Activated naive CD4-positive, alpha-beta T cell treated with anti-CD3 and anti-CD28 coated beads for 36 hours (primary cell): ENCODE data around the gene MYOCD. TPM values are rescaled to one million over a fixed set of nuclear protein-coding genes. Genes with fewer than 3 reads are reported as not detected.

Source experiments
- CTCF ChIA-PET: fragments of 350-600 bp; sonication (Branson Sonifier 250); formaldehyde crosslinking; loops from one replicate; lab custom pipeline; 2021; ENCODE audit warnings: antibody characterized with exemption; lab: Charles Lee
- DNase-seq: peaks from one replicate; pipeline ENCODE4 v3.0.0-alpha.2; 2020
- H3K27ac Mint-ChIP-seq: one replicate; pipeline ENCODE4 v1.8.0; 2021; ENCODE audit warnings: mild to moderate bottlenecking, mixed read lengths
- H3K27me3 Mint-ChIP-seq: one replicate; pipeline ENCODE4 v1.8.0; 2021; ENCODE audit warnings: low read depth, mixed read lengths
- H3K36me3 Mint-ChIP-seq: one replicate; pipeline ENCODE4 v1.8.0; 2021; ENCODE audit warnings: low read depth, mixed read lengths
- H3K4me1 Mint-ChIP-seq: one replicate; pipeline ENCODE4 v1.8.0; 2021; ENCODE audit warnings: low read depth, mixed read lengths
- H3K4me3 Mint-ChIP-seq: one replicate; pipeline ENCODE4 v1.8.0; 2021; ENCODE audit warnings: mild to moderate bottlenecking, moderate library complexity, mixed read lengths
- H3K9me3 Mint-ChIP-seq: one replicate; pipeline ENCODE4 v1.8.0; 2021; ENCODE audit warnings: mixed read lengths
- intact Hi-C: fragments of 100-400 bp; cut with micrococcal nuclease; formaldehyde crosslinking; loops from one replicate; pipeline ENCODE4 v1.15.1; 2023
- total RNA-seq, 2 experiments: library from RNA; stranded (reverse); gene quantifications; one replicate each; pipeline ENCODE4 v1.2.3, GENCODE V29; 2021

Gene MYOCD
- total RNA-seq: not detected

DNA sequence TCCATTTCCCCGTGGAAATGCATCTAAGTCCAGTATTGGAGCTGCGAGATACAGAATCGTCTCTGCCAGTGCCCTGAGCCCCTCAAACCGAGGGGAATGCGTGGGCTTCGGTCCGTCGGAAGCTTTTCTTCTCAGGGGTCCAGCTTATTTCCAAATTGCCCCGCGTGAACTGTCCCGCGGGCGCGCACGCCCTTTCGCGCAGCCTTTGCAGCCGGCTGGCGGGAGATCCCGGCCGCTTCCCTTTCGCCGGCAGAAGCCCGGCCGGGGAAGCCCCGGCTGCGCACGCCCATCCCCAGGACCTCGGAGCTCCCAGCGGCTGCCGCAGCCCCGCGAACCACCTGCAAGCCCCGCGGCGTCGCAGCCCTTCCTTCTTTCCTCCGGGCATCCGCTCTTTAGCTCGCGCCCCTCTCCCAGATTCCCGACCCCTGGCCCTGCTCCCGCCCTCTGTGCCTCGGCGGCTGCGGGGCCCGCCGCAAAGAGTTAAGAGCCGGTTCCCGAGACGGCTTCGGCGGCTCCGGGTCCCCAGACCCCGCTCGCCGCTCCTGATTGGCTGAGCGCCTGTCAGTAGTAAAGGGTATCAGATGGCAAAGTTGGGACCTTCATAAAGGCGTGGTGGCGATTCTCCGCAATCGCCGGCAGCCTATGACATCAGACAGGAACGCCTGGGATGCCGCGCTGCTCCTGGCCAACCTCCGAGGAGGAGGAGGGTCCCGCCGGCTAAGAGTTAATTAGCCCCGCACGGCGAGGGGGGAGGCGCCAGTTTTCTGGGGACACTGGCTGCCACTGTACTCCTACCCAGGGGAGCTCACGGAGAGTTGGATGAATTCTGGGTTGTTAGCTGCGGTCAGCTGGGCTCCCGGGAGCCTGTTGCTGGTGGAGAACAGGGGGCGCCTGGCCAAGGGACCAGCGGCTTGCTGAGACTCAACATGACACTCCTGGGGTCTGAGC is at the start of gene MYOCD:
TSS of gene MYOCD (plus strand) at position 628 of the 948 bp plus-strand sequence. CDS start at position 927, 299 bp downstream.
- CTCF ChIA-PET: no interaction called here
- Mint-ChIP-seq H3K27ac (no peak within 1 kb of the TSS), H3K27me3 (peaks cover 46% of the 10 kb centered on the region), H3K9me3 (no peaks in the 10 kb centered on the region), H3K4me1 (no peaks in the 10 kb centered on the region), H3K36me3 (no peaks in the 10 kb centered on the region), H3K4me3 (no peak within 1 kb of the TSS)
- intact Hi-C loops: no loop called here
- no peak for DNase-seq

DNA sequence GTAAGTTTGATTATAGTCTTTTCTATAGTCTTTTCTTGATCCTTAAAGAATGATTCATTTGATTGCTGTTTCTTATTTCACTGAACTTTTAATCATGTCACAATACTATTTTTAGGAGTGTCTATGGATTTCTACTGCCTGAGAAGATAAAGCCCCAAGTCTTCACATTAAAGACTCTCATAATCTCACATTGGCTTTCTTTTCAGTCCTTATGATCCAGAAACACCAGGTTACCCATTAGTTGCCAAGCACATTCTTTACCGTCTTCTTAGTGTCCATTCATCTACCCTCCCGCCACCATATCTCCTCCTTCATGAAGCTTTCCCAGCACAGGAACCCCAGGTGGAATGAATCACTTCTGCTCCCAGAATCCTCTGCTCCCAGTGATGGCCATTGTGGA is 49.5 kb upstream of the MYOCD start:
- no peaks in the 10 kb centered on the region for H3K9me3 Mint-ChIP-seq
- H3K27ac Mint-ChIP-seq: no peak overlapping the region
- H3K36me3 Mint-ChIP-seq: no peaks in the 10 kb centered on the region
- CTCF ChIA-PET: no interaction called here
- H3K27me3 Mint-ChIP-seq: peaks cover 5% of the 10 kb centered on the region
- DNase-seq: no peak
- H3K4me3 Mint-ChIP-seq: no peak overlapping the region
- no peaks in the 10 kb centered on the region for H3K4me1 Mint-ChIP-seq
- intact Hi-C loops: no loop called here

- no peaks in the 10 kb centered on the region for H3K9me3 Mint-ChIP-seq
- H3K36me3 Mint-ChIP-seq: no peaks in the 10 kb centered on the region
- intact Hi-C loops: no loop called here
- no peaks in the 10 kb centered on the region for H3K4me1 Mint-ChIP-seq
- H3K4me3 Mint-ChIP-seq: no peak overlapping the region
- H3K27ac Mint-ChIP-seq: no peak overlapping the region
- H3K27me3 Mint-ChIP-seq: peaks cover 5% of the 10 kb centered on the region
- no peak for DNase-seq
- CTCF ChIA-PET: no interaction called here
These were observed 47.1 kb upstream of the MYOCD start for GRCh38 chr17:12618557-12618956.

DNA sequence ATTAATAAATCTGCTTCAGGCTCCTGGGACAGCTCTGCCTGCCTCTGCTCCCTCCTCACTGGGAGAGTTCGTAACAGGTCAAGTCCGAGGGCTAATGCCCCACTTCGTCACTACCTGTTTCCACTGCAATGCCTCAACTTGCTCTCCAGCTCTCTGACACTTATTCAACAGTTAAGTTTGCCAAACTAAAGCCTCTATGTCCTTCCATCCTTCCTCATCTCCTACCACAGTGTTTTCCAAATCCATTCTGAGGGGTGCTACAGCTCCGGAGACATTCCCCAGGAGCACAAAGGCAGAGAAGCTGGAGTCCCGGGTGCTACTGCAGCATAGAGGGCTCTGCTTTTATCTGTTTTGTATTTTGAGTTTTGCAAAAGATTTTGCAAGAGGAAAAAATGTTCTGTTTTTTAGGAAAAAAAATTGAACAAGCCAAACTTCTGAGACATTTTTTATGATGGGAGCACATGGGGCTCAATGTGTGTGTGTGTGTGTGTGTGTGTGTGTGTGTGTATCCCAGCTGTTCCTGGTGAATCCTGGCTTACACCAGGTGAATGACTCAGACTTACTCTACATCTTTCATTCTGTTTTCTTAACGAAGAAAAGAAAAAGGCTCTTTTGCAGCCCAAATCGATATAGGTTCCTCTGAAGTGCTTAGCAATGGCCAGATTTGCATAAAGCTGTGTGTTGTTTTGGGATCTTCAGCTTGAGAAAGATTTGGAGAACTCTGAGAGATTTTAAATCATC is 46.1 kb upstream of the MYOCD start:
- CTCF ChIA-PET: no interaction called here
- Mint-ChIP-seq H3K27ac (no peak overlapping the region), H3K36me3 (no peaks in the 10 kb centered on the region), H3K27me3 (peaks cover 7% of the 10 kb centered on the region), H3K4me3 (no peak overlapping the region), H3K9me3 (no peaks in the 10 kb centered on the region), H3K4me1 (no peaks in the 10 kb centered on the region)
- DNase-seq: no peak
- intact Hi-C loops: no loop called here

DNA sequence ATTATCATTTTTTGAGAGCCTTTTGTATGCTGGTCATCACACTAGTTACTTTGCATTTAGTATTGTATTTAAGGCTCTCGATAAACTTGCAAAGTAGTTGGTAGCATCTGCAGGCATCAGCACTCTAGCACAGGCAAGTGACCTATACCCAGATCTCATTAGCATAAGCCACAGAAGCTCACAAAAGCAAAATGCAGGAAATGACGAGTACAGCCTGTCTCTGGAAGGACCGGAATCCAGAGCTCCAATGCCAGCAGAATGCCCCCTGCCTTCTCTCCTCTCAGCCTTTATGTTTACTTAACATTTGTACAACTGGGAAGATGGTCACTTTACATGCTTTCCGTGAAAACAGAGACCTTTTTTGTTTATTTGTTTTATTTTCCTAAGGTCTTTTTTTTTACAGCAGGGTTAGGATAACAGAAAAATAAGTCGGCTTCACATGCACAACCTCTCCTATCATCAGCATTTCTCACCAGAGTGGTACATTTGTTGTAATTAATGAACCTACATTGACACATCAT is 45.4 kb upstream of the MYOCD start:
- intact Hi-C loops: no loop called here
- no peak for DNase-seq
- Mint-ChIP-seq H3K27ac (no peak overlapping the region), H3K27me3 (peaks cover 7% of the 10 kb centered on the region), H3K4me1 (no peaks in the 10 kb centered on the region), H3K9me3 (no peaks in the 10 kb centered on the region), H3K36me3 (no peaks in the 10 kb centered on the region), H3K4me3 (no peak overlapping the region)
- CTCF ChIA-PET: no interaction called here

- CTCF ChIA-PET: no interaction called here
- Mint-ChIP-seq H3K27me3 (peaks cover 7% of the 10 kb centered on the region), H3K9me3 (no peaks in the 10 kb centered on the region), H3K4me1 (no peaks in the 10 kb centered on the region), H3K27ac (no peak overlapping the region), H3K36me3 (no peaks in the 10 kb centered on the region), H3K4me3 (no peak overlapping the region)
- intact Hi-C loops: no loop called here
- DNase-seq: no peak
These were observed 43.0 kb upstream of the MYOCD start for GRCh38 chr17:12622726-12623125.

DNA sequence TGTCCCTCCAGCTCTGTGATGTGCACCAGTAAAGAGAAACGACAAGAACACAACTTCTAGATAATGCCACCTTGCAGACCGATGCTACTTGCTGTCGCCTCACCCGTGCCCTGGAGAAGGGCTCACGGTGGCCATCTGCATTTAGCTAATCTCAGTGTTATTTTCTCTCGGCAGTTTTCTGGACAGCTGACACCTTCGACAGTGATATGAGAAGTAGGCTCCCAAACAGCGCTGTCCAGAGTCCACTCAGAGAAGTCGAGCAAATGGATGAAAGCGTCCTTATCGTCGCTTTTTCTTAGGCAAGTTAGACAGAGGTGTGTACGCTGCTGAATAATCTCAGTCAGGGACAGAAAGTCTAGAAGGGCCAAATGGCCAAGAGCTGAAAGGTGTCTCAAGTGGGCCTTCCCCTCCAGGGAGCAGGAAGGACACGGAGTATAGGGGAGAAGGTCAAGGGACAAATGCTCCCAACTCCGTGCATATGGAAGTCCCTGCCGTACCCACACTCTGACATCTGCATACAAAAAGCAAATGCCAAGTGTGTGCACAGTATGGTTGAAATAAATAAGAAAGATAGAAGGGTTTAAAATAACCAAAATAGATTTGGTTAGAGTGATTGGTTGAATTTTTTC is 42.4 kb upstream of the MYOCD start:
- intact Hi-C loops: no loop called here
- Mint-ChIP-seq H3K27ac (no peak overlapping the region), H3K27me3 (peaks cover 7% of the 10 kb centered on the region), H3K9me3 (no peaks in the 10 kb centered on the region), H3K4me1 (no peaks in the 10 kb centered on the region), H3K4me3 (no peak overlapping the region), H3K36me3 (no peaks in the 10 kb centered on the region)
- DNase-seq: no peak
- CTCF ChIA-PET: no interaction called here

DNA sequence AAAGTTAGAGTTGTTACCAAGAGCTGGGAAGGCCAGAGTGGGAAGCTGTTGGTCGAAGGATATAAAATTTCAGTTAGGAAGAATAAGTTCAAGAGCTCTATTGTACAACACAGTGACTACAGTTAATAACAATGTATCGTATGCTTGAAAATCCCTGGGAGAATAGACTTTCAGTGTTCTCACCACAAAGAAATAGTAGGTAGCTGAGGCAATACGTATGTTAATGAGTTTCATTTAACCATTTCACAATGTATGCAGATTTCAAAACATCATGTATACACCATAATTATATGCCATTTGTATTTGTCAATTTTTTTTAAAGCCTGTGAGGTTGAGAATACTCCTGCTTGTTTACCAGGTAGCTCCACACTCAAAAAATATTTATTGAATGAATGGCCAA is 41.5 kb upstream of the MYOCD start:
- CTCF ChIA-PET: no interaction called here
- Mint-ChIP-seq H3K27me3 (peaks cover 7% of the 10 kb centered on the region), H3K9me3 (no peaks in the 10 kb centered on the region), H3K4me1 (no peaks in the 10 kb centered on the region), H3K36me3 (no peaks in the 10 kb centered on the region), H3K4me3 (no peak overlapping the region), H3K27ac (no peak overlapping the region)
- DNase-seq: no peak
- intact Hi-C loops: no loop called here

- H3K4me1 Mint-ChIP-seq: no peaks in the 10 kb centered on the region
- peaks cover 7% of the 10 kb centered on the region for H3K27me3 Mint-ChIP-seq
- no peak overlapping the region for H3K4me3 Mint-ChIP-seq
- intact Hi-C loops: no loop called here
- DNase-seq: no peak
- H3K36me3 Mint-ChIP-seq: no peaks in the 10 kb centered on the region
- no peaks in the 10 kb centered on the region for H3K9me3 Mint-ChIP-seq
- H3K27ac Mint-ChIP-seq: no peak overlapping the region
- CTCF ChIA-PET: no interaction called here
These were observed 40.6 kb upstream of the MYOCD start for GRCh38 chr17:12625092-12625491.

- CTCF ChIA-PET: no interaction called here
- no peak for DNase-seq
- no peaks in the 10 kb centered on the region for H3K9me3 Mint-ChIP-seq
- intact Hi-C loops: no loop called here
- H3K27ac Mint-ChIP-seq: no peak overlapping the region
- no peak overlapping the region for H3K4me3 Mint-ChIP-seq
- no peaks in the 10 kb centered on the region for H3K36me3 Mint-ChIP-seq
- no peaks in the 10 kb centered on the region for H3K4me1 Mint-ChIP-seq
- peaks cover 2% of the 10 kb centered on the region for H3K27me3 Mint-ChIP-seq
These were observed 38.5 kb upstream of the MYOCD start for GRCh38 chr17:12627177-12627629.

- CTCF ChIA-PET: no interaction called here
- intact Hi-C loops: no loop called here
- no peaks in the 10 kb centered on the region for H3K36me3 Mint-ChIP-seq
- no peak for DNase-seq
- no peaks in the 10 kb centered on the region for H3K4me1 Mint-ChIP-seq
- H3K4me3 Mint-ChIP-seq: no peak overlapping the region
- no peaks in the 10 kb centered on the region for H3K9me3 Mint-ChIP-seq
- H3K27ac Mint-ChIP-seq: no peak overlapping the region
- peaks cover 2% of the 10 kb centered on the region for H3K27me3 Mint-ChIP-seq
These were observed 37.8 kb upstream of the MYOCD start for GRCh38 chr17:12627781-12628451.

- H3K27me3 Mint-ChIP-seq: peaks cover 3% of the 10 kb centered on the region
- no peak overlapping the region for H3K27ac Mint-ChIP-seq
- H3K4me1 Mint-ChIP-seq: no peaks in the 10 kb centered on the region
- H3K9me3 Mint-ChIP-seq: no peaks in the 10 kb centered on the region
- no peak overlapping the region for H3K4me3 Mint-ChIP-seq
- CTCF ChIA-PET: no interaction called here
- no peaks in the 10 kb centered on the region for H3K36me3 Mint-ChIP-seq
- intact Hi-C loops: no loop called here
- no peak for DNase-seq
These were observed 34.6 kb upstream of the MYOCD start for GRCh38 chr17:12631076-12631475.
